GM12878 (cell line): Measurements from ENCODE around the gene BCL2L13. TPM values are rescaled to one million over a fixed set of nuclear protein-coding genes. Genes with fewer than 3 reads are reported as not detected.

Source experiments
- FOS ChIP-seq: IDR thresholded peaks from 3 replicates; pipeline ENCODE4 v1.6.1; 2011; ENCODE audit warnings: borderline replicate concordance; ENCODE audit not compliant: insufficient read length; ENCODE audit errors: extremely low read depth
- HDAC6 ChIP-seq: fragments of 200-600 bp; sonication (generic); IDR thresholded peaks from one replicate; pipeline ENCODE4 v1.8.0; 2017; ENCODE audit warnings: antibody characterized with exemption; ENCODE audit not compliant: unreplicated experiment
- HDGF ChIP-seq: fragments of 450-650 bp; IDR thresholded peaks from 2 replicates; pipeline ENCODE4 v1.6.1; 2016; ENCODE audit warnings: antibody characterized with exemption
- KLF5 ChIP-seq: fragments of 450-650 bp; IDR thresholded peaks from 2 replicates; pipeline ENCODE4 v1.6.1; 2014; ENCODE audit warnings: mild to moderate bottlenecking; ENCODE audit not compliant: partially characterized antibody
- MTA2 ChIP-seq: fragments of 450-650 bp; IDR thresholded peaks from 2 replicates; pipeline ENCODE4 v1.6.1; 2016; ENCODE audit warnings: low read depth, mild to moderate bottlenecking, moderate library complexity
- PRDM15 ChIP-seq: fragments of 450-650 bp; formaldehyde crosslinking; IDR thresholded peaks from 2 replicates; pipeline ENCODE4 v1.4.0; 2020; ENCODE audit warnings: mild to moderate bottlenecking, moderate library complexity
- RELB ChIP-seq: fragments of 450-650 bp; IDR thresholded peaks from 2 replicates; pipeline ENCODE4 v1.6.1; 2017; ENCODE audit warnings: low read depth, mild to moderate bottlenecking, moderate library complexity
- polyA plus RNA-seq, 11 experiments: library from polyadenylated mRNA; depleted of rRNA in 4 of 11; unstranded in 6 of 11; stranded (reverse) in 5 of 11; fragments of >200 nt; fragmentation: Nextera tagmentation in 4 of 11; fragmentation: Illumina TruSeq in 1 of 11; extraction: Ambion mirVana in 4 of 11; extraction: Trizol in 1 of 11; gene quantifications; 1 replicate in 1 of 11; 2 replicates in 10 of 11; pipeline versions ENCODE4 v1.2.1 to v1.2.3, GENCODE V29; 2011 to 2016; ENCODE audit warnings: inconsistent platforms in 2 of 11, missing spikeins in 2 of 11, low read depth in 1 of 11
- total RNA-seq, 4 experiments: library from RNA; depleted of rRNA in 3 of 4; stranded (reverse); fragments of >200 nt in 3 of 4; fragmentation: Illumina TruSeq in 1 of 4; extraction: Trizol in 1 of 4; gene quantifications; 2 replicates each; pipeline versions ENCODE4 v1.2.1 to v1.2.3, GENCODE V29; 2013 to 2021

The BCL2L13 gene
- total and polyA plus RNA-seq, 10 of the 15 experiments (the other 5 are each of a cell fraction or from before 2014, with no cell fraction given), result 18.6 to 30.6 (median 28.2) TPM

- TF ChIP-seq KLF5 (no peak), MTA2 (no peak), HDGF (no peak), PRDM15 (CRISPR knock-in tag) (no peak), HDAC6 (peak; percentile 31), FOS (no peak), RELB (no peak)
These were observed 10.6 kb upstream of the BCL2L13 start (continued) for GRCh38 chr22:17627961-17628405.
